ENCODE measurements around the gene GIPC2. TPM values are rescaled to one million over a fixed set of nuclear protein-coding genes. Genes with fewer than 3 reads are reported as not detected.

Gene GIPC2
- total RNA-seq, 2 donors from 2014 or later = 26.7 to 35.4 TPM

GRCh38 chr1:78038071-78038470 lies 7.7 kb upstream of the GIPC2 start:
- no peak for DNase-seq
- no peak overlapping the region for H3K4me3 ChIP-seq
- no peaks in the 10 kb centered on the region for H3K27me3 ChIP-seq
- no peak overlapping the region for H3K27ac ChIP-seq
- H3K36me3 ChIP-seq = no peaks in the 10 kb centered on the region
- H3K9me3 ChIP-seq = no peaks in the 10 kb centered on the region
- TF ChIP-seq CTCF (IDR thresholded peaks at IDR 0.05) = no peak
- no peak overlapping the region for H3K9ac ChIP-seq (ENCODE audit: low read depth in 2 of 2, low read length in 2 of 2)
- no peaks in the 10 kb centered on the region for H3K4me1 ChIP-seq
- intact Hi-C loops (cut with DNase I) = no loop called here

- no peak for TF ChIP-seq CTCF (IDR thresholded peaks at IDR 0.05)
- no peaks in the 10 kb centered on the region for H3K9me3 ChIP-seq
- H3K4me3 ChIP-seq = no peak overlapping the region
- H3K27ac ChIP-seq = no peak overlapping the region
- intact Hi-C loops (cut with DNase I) = no loop called here
- no peak overlapping the region for H3K9ac ChIP-seq (ENCODE audit: low read depth in 2 of 2, low read length in 2 of 2)
- H3K4me1 ChIP-seq = no peaks in the 10 kb centered on the region
- H3K36me3 ChIP-seq = no peaks in the 10 kb centered on the region
- DNase-seq = no peak
- H3K27me3 ChIP-seq = no peaks in the 10 kb centered on the region
Measured at GRCh38 chr1:78038491-78038939, 7.3 kb upstream of the GIPC2 start.

GRCh38 chr1:78040484-78041089 lies 5.2 kb upstream of the GIPC2 start:
- no peak for TF ChIP-seq CTCF (IDR thresholded peaks at IDR 0.05)
- intact Hi-C loops (cut with DNase I) = loop anchor here (10.0 kb wide), 1 partner anchor 46 kb away; no protein-coding TSS in a partner anchor
- H3K9me3 ChIP-seq = no peaks in the 10 kb centered on the region
- no peaks in the 10 kb centered on the region for H3K4me1 ChIP-seq
- no peak overlapping the region for H3K27ac ChIP-seq
- H3K4me3 ChIP-seq = no peak overlapping the region
- no peaks in the 10 kb centered on the region for H3K36me3 ChIP-seq
- no peak for DNase-seq
- no peaks in the 10 kb centered on the region for H3K27me3 ChIP-seq
- no peak overlapping the region for H3K9ac ChIP-seq (ENCODE audit: low read depth in 2 of 2, low read length in 2 of 2)

- Histone ChIP-seq H3K9ac (ENCODE audit: low read depth in 2 of 2, low read length in 2 of 2) (no peak overlapping the region), H3K27me3 (no peaks in the 10 kb centered on the region), H3K4me3 (no peak overlapping the region), H3K36me3 (no peaks in the 10 kb centered on the region), H3K9me3 (no peaks in the 10 kb centered on the region), H3K27ac (no peak overlapping the region), H3K4me1 (no peaks in the 10 kb centered on the region)
- no peak for TF ChIP-seq CTCF (IDR thresholded peaks at IDR 0.05)
- no peak for DNase-seq
- intact Hi-C loops (cut with DNase I) = loop anchor here (10.0 kb wide), 1 partner anchor 49 kb away; no protein-coding TSS in a partner anchor
Measured at GRCh38 chr1:78043436-78043835, 2.3 kb upstream of the GIPC2 start.

- Histone ChIP-seq H3K36me3 (no peaks in the 10 kb centered on the region), H3K27me3 (no peaks in the 10 kb centered on the region), H3K4me3 (peak overlapping the region; percentile 77), H3K4me1 (no peaks in the 10 kb centered on the region), H3K9ac (ENCODE audit: low read depth in 2 of 2, low read length in 2 of 2) (peak overlapping the region; percentile 79 to 90), H3K27ac (peak overlapping the region; percentile 84), H3K9me3 (no peaks in the 10 kb centered on the region)
- no peak for TF ChIP-seq CTCF (IDR thresholded peaks at IDR 0.05)
- intact Hi-C loops (cut with DNase I) = loop anchor here (10.0 kb wide), 1 partner anchor 50 kb away; no protein-coding TSS in a partner anchor
- DNase-seq = peak; percentile 39
Measured at GRCh38 chr1:78044796-78045562, 787 bp upstream of the GIPC2 start.
